Fibroblast of villous mesenchyme (primary cell): ENCODE results near the gene ARHGDIA. TPM values are rescaled to one million over a fixed set of nuclear protein-coding genes. Genes with fewer than 3 reads are reported as not detected.

Experiments used
- DNase-seq: peaks from one replicate; pipeline ENCODE4 v3.0.0-alpha.2; 2010; ENCODE audit warnings: low read depth
- H3K4me3 ChIP-seq: 2 replicates; pipeline ENCODE4 v1.5.1; 2011; ENCODE audit warnings: low read depth, mild to moderate bottlenecking, low read length
- total RNA-seq: library from RNA; depleted of rRNA; stranded (reverse); fragments of >200 nt; gene quantifications from 2 replicates; pipeline ENCODE4 v1.2.3, GENCODE V29; 2012
- TF ChIP-seq, protein P1 (sequence below): IDR thresholded peaks from 2 replicates; pipeline ENCODE4 v1.5.1; 2012; ENCODE audit warnings: low read depth, mild to moderate bottlenecking, low read length; ENCODE audit not compliant: insufficient read depth

The ARHGDIA gene
- total RNA-seq, 1 donor: 106 TPM

DNA sequence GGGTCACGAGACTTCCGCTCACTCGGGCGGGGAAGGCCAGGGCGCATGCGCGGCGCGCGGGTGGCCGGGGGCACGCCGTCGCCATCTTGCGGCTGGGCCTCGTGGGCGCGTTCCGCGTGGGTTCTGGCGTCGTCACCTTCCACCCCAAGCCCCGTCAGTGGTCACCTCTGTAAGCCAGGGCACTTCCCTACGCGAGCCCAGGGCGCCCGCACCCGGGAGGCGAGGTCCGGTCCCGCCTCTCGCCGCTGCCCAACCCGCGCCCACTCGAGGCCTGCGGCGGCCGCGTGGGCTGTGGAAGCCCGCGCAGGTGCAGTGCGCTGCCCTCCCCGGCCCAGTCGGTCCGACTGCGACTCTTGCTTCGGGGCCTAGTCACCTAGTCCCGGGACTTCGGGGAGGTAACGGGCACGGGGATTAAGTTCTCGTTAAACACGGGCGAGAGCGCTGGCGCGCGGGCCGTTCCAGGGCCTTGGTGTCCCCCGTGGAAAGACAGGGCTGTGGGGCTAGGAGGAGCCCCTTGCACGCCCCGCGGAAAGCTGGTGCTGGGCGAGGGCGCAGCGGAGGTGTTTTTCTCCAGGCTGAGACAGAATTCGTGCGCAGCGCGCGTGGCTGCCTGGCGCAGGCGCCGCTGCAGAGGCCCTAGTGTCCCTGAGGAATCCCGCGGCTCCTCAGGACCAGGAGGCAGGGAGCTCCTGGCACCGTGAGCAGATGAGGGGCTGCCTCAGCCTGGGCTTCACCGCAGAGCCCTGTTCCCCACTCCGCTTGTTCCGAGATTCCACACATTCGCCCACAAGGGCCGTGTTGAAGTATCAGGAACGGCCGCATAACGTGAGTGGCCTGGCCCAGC lies 472 bp upstream of the ARHGDIA start:
- TF ChIP-seq, protein P1, sequence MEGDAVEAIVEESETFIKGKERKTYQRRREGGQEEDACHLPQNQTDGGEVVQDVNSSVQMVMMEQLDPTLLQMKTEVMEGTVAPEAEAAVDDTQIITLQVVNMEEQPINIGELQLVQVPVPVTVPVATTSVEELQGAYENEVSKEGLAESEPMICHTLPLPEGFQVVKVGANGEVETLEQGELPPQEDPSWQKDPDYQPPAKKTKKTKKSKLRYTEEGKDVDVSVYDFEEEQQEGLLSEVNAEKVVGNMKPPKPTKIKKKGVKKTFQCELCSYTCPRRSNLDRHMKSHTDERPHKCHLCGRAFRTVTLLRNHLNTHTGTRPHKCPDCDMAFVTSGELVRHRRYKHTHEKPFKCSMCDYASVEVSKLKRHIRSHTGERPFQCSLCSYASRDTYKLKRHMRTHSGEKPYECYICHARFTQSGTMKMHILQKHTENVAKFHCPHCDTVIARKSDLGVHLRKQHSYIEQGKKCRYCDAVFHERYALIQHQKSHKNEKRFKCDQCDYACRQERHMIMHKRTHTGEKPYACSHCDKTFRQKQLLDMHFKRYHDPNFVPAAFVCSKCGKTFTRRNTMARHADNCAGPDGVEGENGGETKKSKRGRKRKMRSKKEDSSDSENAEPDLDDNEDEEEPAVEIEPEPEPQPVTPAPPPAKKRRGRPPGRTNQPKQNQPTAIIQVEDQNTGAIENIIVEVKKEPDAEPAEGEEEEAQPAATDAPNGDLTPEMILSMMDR: peak; percentile 25
- peak; percentile 89 for DNase-seq
- H3K4me3 ChIP-seq: peak overlapping the region; percentile 85

DNA sequence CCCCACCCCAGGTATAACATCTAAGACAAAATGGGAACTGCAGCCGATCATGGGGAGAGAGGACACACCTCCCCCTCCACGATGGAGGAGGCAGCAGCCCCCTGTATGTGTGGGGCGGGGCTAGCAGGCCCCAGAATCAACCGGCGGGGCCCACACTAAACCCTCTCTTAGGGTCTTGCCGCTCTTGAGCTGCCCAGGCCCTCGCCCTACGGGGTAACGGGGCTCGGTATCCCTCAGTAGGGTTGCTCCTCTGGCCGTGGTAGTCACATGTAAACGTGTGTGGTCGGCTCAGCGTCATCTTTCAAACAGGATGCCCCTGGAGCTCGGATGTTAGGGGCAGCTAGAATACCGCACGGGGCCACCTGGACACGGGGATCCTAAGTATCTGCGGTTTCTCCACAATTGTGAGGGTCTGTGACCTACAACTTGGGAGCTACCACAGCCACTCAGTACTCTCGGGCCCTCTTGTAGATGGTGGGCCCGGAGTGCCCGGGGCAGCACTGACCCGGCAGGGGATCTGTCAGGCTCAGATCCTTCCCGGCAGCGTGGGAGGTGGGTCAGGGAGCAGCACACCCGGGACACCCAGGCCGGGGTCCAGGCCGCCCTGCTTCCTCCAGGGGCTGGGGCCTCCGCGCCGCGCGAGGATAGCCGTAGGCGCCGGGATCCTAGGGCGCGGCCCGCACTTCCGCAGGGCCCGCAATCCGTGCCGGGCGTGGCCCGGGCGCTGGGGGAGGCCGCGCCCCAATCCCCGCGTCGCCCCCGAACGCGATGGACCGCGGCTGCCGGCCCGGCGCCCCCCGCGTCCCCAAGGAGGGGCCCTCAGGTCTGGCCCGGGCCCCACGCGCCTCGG lies 781 bp downstream of the ARHGDIA start:
- TF ChIP-seq, protein P1: no peak
- DNase-seq: peak; percentile 73
- peak overlapping the region; percentile 85 for H3K4me3 ChIP-seq

DNA sequence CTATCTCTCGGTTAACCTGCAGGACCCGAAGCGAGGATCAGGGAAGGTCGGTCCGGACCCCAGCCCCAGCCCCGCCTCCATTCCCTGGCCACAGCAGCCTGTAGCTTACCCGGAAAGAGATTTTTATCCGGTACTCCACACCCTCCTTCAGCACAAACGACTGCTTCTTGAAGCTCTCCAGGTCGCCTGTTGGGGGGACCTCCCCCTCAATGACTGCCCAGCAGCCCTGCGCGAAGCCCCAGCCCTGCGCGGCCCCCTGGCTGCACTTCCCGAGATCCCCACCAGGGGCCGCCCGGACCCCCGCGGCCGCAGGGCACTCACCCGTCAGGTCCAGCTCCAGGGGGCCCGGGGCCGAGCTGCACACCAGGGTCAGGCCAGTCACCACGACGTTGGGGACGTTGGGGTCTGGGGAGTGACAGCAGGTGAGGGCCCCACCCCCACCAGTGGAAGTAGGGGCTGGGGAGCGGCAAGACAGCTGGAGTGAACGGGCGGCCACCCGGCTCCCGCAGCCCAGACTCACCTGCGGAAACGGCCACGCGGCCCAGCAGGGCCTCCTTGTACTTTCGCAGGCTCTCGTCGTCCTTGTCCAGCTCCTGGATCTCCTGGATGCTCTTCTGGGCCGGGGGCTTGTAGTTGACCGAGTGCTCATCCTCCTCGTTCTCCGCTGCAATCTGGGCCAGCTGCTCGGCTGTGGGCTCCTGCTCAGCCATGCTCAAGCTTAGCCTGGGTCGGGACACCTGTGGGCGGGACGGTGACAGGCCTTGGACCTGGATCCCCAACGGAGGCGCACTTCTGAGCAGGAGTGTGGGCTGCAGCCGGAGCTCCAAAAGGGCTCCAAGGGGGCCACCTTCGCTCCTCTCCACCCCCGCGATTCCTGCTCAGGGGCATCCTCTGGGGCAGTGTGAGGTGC lies 1.7 kb downstream of the ARHGDIA start:
- TF ChIP-seq, protein P1: peak; percentile 86
- H3K4me3 ChIP-seq: peak overlapping the region; percentile 85
- peak; percentile 47 for DNase-seq

DNA sequence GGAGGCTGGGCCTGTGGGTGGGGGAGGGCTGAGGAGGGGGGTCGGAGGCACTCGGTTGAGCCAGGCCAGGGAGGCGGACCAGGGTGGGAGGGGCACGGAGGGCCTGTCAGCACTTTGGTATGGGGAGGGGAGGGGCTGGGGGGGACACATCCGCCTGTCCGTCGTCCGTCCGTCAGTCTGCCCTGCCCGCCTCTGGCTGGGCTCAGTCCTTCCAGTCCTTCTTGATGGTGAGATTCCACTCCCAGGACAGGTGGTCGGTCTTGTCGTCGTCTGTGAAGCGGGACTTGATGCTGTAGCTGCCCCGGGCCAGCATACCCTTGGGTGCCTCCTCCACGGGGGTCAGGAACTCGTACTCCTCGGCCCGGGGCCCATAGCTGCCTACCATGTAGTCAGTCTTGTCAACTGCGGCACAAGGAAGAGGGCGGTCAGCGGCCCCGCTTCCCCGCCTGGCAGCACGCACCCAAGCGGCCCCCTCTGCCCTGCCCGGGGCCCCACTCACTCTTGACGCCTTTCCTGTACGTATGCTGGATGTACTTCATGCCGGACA lies 2.4 kb downstream of the ARHGDIA start:
- H3K4me3 ChIP-seq: peak overlapping the region; percentile 85
- TF ChIP-seq, protein P1: no peak
- peak; percentile 91 for DNase-seq

DNA sequence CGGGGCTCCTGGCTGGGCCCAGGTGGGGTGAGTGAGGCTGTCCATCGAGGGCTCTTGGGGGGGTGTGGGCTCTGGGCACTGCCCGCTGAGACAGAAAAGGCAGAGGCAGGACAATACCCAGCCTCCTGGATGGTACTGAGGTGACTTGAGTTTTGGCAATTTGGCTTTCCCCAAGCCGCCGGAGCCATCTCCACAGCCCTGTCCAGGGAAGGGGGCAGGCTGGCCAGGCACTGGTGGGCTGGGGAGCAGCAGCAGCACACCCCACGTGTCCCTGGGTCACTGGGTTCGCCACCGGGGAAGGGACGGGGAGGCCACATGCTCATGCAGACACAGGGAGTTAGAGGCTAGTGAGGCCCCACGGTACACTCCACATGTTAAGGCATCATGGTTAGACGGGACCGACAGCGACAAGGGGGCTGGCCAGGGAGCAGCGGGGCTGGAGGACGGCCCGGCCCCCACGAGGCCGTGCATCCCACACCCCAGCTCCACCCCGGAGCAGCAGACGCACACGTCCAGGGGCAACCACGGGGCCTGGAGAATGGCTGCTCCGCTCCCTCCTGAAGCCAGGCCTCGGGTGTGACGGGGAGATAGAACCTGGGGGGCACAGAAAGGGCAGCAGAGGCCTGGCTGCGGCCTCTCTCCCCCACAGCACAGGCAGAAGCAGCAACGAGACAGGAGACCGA lies 3.0 kb downstream of the ARHGDIA start:
- no peak overlapping the region for H3K4me3 ChIP-seq
- DNase-seq: no peak
- TF ChIP-seq, protein P1: no peak
